K562 (cell line): ENCODE measurements around the gene CAPN5. TPM values are rescaled to one million over a fixed set of nuclear protein-coding genes. Genes with fewer than 3 reads are reported as not detected.

ENCODE experiments used
- CCNT2 ChIP-seq: IDR thresholded peaks from 2 replicates; pipeline ENCODE4 v1.6.1; 2011; ENCODE audit warnings: borderline replicate concordance, low read depth, mild to moderate bottlenecking, moderate library complexity, mixed read lengths, low read length; ENCODE audit not compliant: insufficient read length; ENCODE audit errors: extremely low read depth
- FOXK1 ChIP-seq: sonication (generic); formaldehyde crosslinking; IDR thresholded peaks from 2 replicates; pipeline ENCODE4 v1.8.0; 2022; ENCODE audit warnings: missing genetic modification reagents, mild to moderate bottlenecking, borderline replicate concordance
- GABPA ChIP-seq: fragments of 200-800 bp; sonication (Bioruptor generic); conservative IDR thresholded peaks from 2 replicates; pipeline ENCODE4 v1.6.1; 2016; ENCODE audit warnings: low read depth, missing genetic modification characterization, missing compliant biosample characterization
- HDAC3 ChIP-seq: fragments of 450-650 bp; IDR thresholded peaks from 2 replicates; pipeline ENCODE4 v1.6.1; 2018; ENCODE audit warnings: borderline replicate concordance, mild to moderate bottlenecking, moderate library complexity; ENCODE audit not compliant: partially characterized antibody
- KAT7 ChIP-seq: sonication (generic); formaldehyde crosslinking; IDR thresholded peaks from 2 replicates; pipeline ENCODE4 v1.8.0; 2022; ENCODE audit warnings: missing genetic modification reagents, mild to moderate bottlenecking, borderline replicate concordance
- MTA3 ChIP-seq: fragments of 450-650 bp; formaldehyde crosslinking; IDR thresholded peaks from 2 replicates; pipeline ENCODE4 v1.6.1; 2017; ENCODE audit warnings: mild to moderate bottlenecking, borderline replicate concordance
- NELFE ChIP-seq: IDR thresholded peaks from 2 replicates; pipeline ENCODE4 v1.6.1; 2011; ENCODE audit warnings: mild to moderate bottlenecking; ENCODE audit not compliant: insufficient read depth, insufficient read length
- NR2C2 ChIP-seq, 2 experiments: fragments of 200-800 bp in 1 of 2; sonication (Bioruptor generic) in 1 of 2; sonication (generic) in 1 of 2; formaldehyde crosslinking in 1 of 2; IDR thresholded peaks; 2 replicates each; pipeline versions ENCODE4 v1.6.1 to v1.8.0; 2016 to 2022; ENCODE audit warnings: mild to moderate bottlenecking in 1 of 2, missing compliant biosample characterization in 1 of 2, missing genetic modification characterization in 1 of 2, missing genetic modification reagents in 1 of 2
- PHF20 ChIP-seq: fragments of 450-650 bp; IDR thresholded peaks from 2 replicates; pipeline ENCODE4 v1.6.1; 2018; ENCODE audit not compliant: partially characterized antibody
- RBM25 ChIP-seq: fragments of 200-400 bp; formaldehyde crosslinking; IDR thresholded peaks from 2 replicates; pipeline ENCODE4 v1.6.1; 2018; ENCODE audit warnings: low read length, low read depth, moderate library complexity; ENCODE audit not compliant: severe bottlenecking
- SOX6 ChIP-seq: fragments of 450-650 bp; IDR thresholded peaks from 2 replicates; pipeline ENCODE4 v1.6.1; 2014; ENCODE audit warnings: mild to moderate bottlenecking
- SRF ChIP-seq, 2 experiments: fragments of 250-450, 450-650 bp in 1 of 2; sonication (Bioruptor Pico) in 1 of 2; sonication (generic) in 1 of 2; formaldehyde crosslinking; IDR thresholded peaks; 2 replicates each; pipeline versions ENCODE4 v1.5.0 to v1.5.1; 2020 to 2022; ENCODE audit warnings: mild to moderate bottlenecking in 1 of 2, missing genetic modification reagents in 1 of 2
- TAF7 ChIP-seq: fragments of 450-650 bp; IDR thresholded peaks from 2 replicates; pipeline ENCODE4 v1.6.1; 2016; ENCODE audit warnings: missing genetic modification characterization, missing compliant biosample characterization
- ZFX ChIP-seq: sonication (generic); formaldehyde crosslinking; IDR thresholded peaks from 2 replicates; pipeline ENCODE4 v1.8.0; 2022; ENCODE audit warnings: mild to moderate bottlenecking, missing genetic modification reagents, moderate library complexity
- ZNF121 ChIP-seq: sonication (generic); formaldehyde crosslinking; conservative IDR thresholded peaks from 2 replicates; pipeline ENCODE4 v1.8.0; 2022; ENCODE audit warnings: missing genetic modification reagents
- ZNF444 ChIP-seq: fragments of 250-450 bp; sonication (Bioruptor Pico); IDR thresholded peaks from 2 replicates; pipeline ENCODE4 v1.4.0; 2020; ENCODE audit warnings: mild to moderate bottlenecking, moderate library complexity
- ZNF77 ChIP-seq: fragments of 250-450 bp; sonication (Bioruptor Pico); IDR thresholded peaks from 2 replicates; pipeline ENCODE4 v1.5.0; 2020
- ZZZ3 ChIP-seq: fragments of 450-650 bp; IDR thresholded peaks from 2 replicates; pipeline ENCODE4 v1.6.1; 2016; ENCODE audit warnings: antibody characterized with exemption, mild to moderate bottlenecking, moderate library complexity
- polyA plus RNA-seq, 8 experiments: library from polyadenylated mRNA; depleted of rRNA in 4 of 8; stranded (reverse) in 5 of 8; unstranded in 3 of 8; fragments of >200 nt; fragmentation: Nextera tagmentation in 2 of 8; fragmentation: Illumina TruSeq in 1 of 8; extraction: Ambion mirVana in 2 of 8; extraction: Trizol in 1 of 8; gene quantifications; 2 replicates each; pipeline versions ENCODE4 v1.2.1 to v1.2.3, GENCODE V29; 2011 to 2014; ENCODE audit warnings: inconsistent platforms in 1 of 8, missing spikeins in 1 of 8
- total RNA-seq, 7 experiments: library from RNA; depleted of rRNA in 6 of 7; stranded (reverse); fragments of >200 nt in 6 of 7; fragmentation: Illumina TruSeq in 2 of 7; extraction: Trizol in 2 of 7; gene quantifications; 2 replicates each; pipeline versions ENCODE4 v1.2.1 to v1.2.3, GENCODE V29; 2011 to 2021; ENCODE audit warnings: low replicate concordance in 1 of 7
- TF ChIP-seq, protein P1 (sequence below): fragments of 250-450 bp; sonication (Bioruptor Pico); IDR thresholded peaks from 2 replicates; pipeline ENCODE4 v1.4.0; 2020; ENCODE audit warnings: mild to moderate bottlenecking
- TF ChIP-seq, protein P2 (sequence below): fragments of 450-650 bp; formaldehyde crosslinking; IDR thresholded peaks from 2 replicates; pipeline ENCODE4 v1.4.0; 2020; ENCODE audit warnings: mild to moderate bottlenecking

The CAPN5 gene
- total and polyA plus RNA-seq, 9 of the 15 experiments (the other 6 are each of a cell fraction or from before 2014, with no cell fraction given) = 0.04 to 0.44 (median 0.14) TPM; not detected in 2

DNA sequence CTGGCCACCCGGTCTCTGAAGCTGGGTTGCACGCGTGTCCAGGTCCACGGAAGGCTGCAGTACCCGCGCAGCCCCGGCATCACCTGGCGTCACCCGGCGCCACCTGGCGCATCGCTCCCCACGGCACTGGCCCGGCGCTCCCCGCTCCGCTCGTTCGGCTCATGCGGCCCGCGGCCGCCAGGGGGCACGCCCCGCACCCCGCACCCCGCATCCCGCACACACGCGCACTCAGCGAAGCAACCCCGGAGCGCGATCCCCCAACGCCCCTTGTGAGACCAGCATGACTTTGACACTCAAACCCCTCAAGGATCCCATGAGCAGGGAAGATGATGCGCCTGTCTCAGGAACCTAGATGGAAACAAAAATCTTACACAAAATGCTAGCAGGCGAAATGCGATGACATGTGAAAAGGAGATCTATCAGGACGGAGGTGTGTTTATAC, 20.7 kb upstream of the CAPN5 start (continued):
- TF ChIP-seq NR2C2 (CRISPR knock-in tag; IDR thresholded peaks at IDR 0.05) (no peak), NR2C2 (tag; IDR thresholded peaks at IDR 0.05) (no peak), ZFX (CRISPR knock-in tag) (no peak), ZNF77 (CRISPR knock-in tag) (no peak), ZZZ3 (no peak), PHF20 (no peak), MTA3 (no peak), FOXK1 (CRISPR knock-in tag) (no peak), CCNT2 (peak; percentile 74), NELFE (no peak), KAT7 (CRISPR knock-in tag) (no peak), HDAC3 (no peak), RBM25 (no peak), SOX6 (peak; percentile 16; the same call in 1 of the 2 replicates), ZNF444 (CRISPR knock-in tag) (no peak), ZNF121 (CRISPR knock-in tag) (no peak), TAF7 (tag) (no peak), SRF (CRISPR knock-in tag; IDR thresholded peaks at IDR 0.05) (0 out of 4 replicates have a peak, but pooled peaks of 1 of the 2 experiments have one; percentile 24), GABPA (tag) (no peak)
- TF ChIP-seq, protein P1, sequence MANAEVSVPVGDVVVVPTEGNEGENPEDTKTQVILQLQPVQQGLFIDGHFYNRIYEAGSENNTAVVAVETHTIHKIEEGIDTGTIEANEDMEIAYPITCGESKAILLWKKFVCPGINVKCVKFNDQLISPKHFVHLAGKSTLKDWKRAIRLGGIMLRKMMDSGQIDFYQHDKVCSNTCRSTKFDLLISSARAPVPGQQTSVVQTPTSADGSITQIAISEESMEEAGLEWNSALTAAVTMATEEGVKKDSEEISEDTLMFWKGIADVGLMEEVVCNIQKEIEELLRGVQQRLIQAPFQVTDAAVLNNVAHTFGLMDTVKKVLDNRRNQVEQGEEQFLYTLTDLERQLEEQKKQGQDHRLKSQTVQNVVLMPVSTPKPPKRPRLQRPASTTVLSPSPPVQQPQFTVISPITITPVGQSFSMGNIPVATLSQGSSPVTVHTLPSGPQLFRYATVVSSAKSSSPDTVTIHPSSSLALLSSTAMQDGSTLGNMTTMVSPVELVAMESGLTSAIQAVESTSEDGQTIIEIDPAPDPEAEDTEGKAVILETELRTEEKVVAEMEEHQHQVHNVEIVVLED (CRISPR knock-in tag) = no peak
- TF ChIP-seq, protein P2, sequence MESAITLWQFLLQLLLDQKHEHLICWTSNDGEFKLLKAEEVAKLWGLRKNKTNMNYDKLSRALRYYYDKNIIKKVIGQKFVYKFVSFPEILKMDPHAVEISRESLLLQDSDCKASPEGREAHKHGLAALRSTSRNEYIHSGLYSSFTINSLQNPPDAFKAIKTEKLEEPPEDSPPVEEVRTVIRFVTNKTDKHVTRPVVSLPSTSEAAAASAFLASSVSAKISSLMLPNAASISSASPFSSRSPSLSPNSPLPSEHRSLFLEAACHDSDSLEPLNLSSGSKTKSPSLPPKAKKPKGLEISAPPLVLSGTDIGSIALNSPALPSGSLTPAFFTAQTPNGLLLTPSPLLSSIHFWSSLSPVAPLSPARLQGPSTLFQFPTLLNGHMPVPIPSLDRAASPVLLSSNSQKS (CRISPR knock-in tag) = no peak
